ENCODE data around the gene CCL26.
"Not testable (repeated sequence)": the region's sequence is repeated elsewhere in the genome, so short reads cannot be mapped to it uniquely, and the experiment has no call there.

Gene CCL26

DNA sequence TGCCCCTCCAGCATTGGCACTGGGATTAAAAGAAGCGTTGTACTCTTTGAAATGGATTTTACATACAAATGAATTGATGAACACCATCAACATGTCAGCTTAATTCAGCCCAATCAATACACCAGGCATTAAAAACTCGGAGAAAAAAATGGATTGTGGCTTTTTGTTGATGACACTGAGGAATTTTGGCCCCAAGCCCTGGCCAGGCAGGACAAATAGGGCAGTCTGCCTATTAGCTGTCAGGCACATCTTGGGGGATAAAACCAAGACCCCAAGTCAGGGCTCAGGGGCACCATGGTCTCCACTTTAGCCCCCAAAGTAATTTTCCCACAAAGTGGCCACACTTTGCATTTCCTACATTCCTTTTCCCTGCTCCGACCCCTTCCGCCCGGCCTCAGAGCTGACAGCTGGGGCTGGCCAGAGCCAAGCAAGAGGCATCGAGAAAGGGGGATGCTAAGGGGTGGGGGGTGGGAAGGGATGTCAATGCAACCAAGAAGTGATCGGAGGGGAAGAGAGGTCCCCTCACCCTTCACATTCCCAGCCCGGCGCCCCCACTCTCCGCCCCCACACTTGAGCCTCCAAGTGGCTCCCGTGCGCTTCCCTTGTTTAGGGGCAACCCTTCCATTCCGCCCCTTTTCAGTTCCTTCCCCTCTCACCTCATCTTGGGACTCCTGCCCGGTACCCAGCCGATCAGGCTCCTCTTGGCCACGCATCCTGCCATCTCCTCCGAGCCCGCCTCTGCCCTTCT lies 34.0 kb downstream of the CCL26 start:
- DNase-seq, result no peak

DNA sequence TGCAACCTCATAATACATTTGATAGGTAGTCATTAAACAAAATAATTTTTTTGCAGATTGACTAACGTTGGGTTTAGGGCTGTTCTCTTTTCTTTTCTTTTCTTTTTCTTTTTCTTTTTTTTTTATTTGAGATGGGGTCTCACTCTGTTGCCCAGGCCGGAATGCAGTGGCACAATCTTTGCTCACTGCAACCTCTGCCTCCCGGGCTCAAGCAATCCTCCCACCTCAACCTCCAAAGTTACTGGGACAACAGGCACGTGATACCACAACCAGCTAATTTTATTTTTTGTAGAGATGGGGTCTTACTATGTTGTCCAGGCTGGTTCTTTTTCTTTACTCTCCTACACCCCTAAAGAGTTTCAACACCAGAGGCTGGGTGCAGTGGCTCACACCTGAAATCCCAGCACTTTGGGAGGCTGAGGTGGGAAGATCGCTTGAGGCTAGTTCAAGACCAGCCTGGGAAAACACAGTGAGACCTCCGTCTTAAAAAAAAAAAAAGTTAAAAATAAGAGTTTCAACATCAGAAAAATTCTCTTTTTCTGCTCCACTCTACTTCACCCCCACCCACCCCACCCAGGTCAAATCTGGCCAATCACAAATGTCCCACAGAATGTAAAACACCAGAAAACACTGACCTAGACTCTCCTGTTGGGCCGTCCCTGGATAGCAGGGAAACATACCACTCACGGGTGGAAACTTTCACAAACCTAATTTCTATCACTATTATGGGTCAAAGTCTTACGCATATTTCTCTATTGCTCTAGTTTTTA lies 36.2 kb downstream of the CCL26 start:
- DNase-seq, result no peak

DNA sequence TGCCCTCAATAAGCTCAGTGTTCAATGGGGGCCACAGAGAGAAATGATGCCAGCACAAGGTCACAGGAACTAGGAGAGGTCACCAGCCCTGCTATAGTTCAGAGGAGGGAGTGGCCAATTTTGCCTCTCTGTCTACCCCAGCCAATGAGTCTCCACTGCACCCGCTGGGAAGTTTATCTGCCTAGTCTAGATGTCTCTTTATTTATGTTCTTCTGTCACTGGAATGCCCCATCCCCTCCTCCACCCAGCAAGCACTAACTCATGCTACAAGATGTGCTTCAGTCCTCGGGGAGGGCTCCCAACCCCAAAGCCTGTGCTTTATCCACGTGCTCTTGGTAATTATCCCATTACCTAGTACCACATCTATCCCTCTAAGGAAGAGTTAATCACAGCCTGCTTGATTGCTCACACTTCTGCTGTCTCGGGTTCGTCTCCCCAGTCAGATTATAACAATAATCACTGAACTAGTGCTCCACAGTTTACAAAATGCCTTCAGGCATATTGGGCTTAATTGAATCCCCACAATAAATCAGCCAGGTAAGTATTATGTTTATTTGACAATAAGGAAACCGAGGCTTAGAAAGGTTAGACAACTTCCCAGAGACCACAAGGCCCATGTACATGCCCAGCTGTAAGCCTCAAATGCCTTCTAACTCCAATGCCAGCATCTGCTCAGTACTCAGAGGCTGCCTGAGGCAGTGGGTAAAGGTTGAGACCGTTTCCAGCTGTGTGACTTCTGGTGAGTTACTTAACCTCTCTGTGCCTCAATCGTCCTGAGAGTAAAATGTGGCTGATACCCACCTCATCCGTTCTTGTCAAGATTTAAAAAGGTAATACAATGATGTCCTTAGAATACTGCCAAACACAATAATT lies 37.2 kb downstream of the CCL26 start:
- DNase-seq, result no peak

DNA sequence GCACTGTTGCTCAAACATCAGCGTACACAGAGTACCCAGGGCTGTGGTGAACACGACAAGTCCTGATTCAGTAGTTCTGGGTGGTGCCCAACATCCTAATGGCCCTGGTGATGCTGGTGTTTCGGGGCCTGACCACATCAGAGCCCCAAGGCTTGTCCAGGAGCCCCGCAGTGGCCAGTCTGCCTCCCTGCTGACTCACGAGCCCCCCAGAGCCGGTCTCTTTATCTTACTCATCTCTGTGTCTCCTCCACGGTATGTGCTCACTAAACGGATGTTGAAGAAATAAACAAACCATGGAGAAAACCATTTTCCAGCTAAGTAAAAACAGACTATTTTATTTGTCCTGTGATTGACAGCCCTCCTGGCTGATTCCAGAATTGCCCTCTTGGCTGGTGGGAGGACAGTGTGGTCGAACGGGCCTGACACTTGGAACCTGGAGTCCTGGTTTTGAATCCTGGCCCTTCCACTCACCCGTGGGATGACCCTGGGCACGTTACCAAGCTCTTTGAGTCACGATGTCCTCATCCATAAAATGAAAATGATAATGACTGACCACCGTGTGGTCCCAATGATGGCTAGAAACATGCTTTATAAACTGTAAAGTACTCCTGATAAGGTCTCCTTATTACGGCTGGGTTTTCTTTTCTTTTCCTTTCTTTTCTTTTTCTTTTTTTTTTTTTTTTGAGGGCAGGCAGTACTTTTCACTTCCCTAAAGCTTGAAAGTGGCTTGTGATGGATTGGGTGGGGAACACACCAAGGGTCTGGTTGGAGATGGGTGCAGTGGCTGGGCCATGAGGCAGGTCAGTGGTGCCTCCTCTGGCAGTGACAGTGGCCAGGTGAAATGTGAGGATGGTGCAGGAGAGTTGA lies 39.0 kb downstream of the CCL26 start:
- DNase-seq, result no peak

DNA sequence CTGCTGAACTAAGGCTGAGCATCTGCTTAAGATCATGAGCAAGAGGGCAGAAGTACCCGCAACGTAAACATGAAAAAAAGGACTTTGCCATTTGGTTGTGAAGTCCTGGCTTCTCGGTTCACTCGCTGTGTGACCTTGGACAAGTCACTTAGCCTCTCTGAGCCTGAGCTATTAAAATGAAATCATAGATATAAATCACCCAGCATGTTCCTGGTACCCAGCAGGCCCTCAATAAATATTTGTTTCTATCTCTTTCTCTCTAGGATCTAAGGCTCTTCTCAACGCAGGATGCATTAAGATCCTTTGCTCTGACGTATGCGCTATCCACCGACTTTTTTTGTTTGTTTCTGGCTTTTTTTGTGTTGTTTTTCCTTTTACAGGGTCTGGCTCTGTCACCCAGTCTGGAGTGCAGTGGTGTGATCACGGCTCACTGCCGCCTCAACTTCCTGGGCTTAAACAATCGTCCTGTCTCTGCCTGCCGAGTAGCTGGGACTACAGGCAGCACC lies 39.9 kb downstream of the CCL26 start:
- no peak for DNase-seq

DNA sequence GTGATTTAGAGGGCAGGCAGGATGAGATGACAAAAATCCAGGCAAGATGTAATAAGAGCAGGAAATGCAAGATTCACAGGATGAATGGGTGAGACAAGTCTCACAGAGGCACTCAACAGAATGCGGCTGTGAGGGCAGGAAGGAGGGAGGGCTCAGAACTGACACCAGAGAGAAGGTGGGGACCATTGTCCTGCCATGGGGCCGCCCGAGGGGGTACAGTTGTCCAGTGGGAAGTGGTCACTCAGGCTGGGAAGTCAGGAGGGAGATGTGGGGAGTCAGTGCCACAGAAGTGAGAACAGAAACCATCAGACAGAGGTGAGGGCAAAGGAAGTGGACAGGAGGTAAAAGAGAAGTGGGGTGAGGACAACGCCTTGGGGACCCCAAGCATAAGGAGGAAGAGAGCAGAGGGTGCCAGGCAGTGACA lies 42.1 kb downstream of the CCL26 start:
- DNase-seq, result no peak

DNA sequence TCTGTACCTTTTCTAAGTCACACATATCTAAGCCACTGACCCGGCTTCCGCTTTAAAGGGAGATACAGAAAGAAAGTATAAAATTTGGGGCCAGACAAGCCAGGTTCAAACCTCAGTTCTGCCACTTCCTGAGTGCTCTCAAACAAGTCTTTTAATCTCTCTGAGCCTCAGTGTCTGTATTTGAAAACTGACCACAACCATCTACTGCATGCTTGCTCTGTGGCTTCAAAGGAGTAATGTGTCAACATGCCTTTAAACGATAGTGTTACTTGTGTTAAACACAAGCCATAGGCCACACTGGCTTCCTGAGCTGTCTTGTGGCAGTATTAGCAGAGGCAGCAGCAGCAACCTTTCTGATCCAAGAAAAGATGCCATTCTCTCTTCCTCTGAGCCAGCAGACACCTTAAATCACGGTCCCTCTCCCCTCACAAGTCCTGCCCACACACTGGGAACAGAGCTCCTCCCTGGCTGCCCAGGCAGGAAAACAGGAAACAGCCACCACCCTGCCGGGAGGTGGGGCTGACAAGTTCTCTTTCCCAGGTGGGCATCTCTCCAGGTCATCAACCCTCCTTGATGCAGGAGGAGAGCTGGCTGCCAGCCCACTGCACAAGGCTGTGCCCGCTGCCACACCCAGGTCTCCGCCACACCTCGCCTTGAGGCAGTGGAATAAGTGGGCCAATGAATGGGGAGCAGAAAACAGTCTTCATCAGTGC lies 44.0 kb downstream of the CCL26 start:
- DNase-seq, result peak; percentile 30

DNA sequence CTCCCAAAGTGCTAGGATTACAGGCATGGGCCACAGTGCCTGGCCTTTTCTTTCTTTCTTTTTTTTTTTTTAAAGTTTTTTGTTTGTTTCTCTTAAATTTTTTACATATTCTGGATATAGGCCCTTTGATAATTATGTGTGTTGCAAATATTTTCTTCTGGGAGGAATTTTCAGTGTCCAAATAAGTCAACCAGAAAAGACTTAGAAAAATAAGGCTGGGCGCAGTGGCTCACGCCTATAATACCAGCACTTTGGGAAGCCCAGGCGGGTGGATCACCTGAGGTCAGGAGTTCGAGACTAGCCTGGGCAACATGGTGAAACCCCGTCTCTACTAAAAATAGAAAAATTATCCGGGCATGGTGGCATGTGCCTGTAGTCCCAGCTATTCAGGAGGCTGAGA lies 44.7 kb downstream of the CCL26 start:
- not testable (repeated sequence) for DNase-seq

DNA sequence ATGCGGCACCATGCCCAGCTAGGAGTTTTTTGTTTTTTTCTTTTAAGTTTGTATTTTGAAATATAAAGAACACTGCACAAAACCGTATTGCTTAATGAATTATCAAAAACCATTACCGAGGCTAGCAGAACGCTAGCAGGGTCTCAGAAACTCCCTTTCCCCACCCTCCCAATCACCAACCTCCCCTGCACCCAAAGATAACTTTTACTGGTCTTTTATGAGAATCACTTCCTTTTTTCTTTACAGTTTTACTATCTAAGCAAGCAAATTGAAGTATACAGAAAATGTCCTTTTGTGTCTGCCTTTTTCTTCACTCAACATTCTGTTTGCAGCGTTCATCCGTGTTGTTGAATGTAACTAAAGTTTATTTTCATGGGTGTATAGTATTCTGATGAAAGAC lies 46.7 kb downstream of the CCL26 start:
- no peak for DNase-seq

DNA sequence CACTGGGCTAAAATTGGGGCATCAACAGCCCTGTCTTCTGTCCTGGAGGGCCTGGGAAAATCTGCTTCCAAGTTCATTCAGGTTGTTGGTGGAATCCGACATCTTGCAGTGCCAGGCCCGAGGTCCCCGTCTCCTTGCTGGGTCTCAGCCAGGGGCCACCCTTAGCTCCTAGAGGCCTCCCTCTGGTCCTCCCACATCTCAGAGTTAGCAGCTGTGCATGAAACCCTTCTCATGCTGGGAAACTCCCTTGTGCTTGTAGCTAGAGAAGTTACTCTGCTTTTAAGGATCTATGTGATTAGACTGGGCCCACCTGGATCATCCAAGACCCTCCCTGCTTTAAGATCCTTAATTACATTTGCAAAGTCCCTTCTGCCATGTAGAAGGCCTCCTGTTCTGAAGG lies 48.6 kb downstream of the CCL26 start:
- no peak for DNase-seq

DNA sequence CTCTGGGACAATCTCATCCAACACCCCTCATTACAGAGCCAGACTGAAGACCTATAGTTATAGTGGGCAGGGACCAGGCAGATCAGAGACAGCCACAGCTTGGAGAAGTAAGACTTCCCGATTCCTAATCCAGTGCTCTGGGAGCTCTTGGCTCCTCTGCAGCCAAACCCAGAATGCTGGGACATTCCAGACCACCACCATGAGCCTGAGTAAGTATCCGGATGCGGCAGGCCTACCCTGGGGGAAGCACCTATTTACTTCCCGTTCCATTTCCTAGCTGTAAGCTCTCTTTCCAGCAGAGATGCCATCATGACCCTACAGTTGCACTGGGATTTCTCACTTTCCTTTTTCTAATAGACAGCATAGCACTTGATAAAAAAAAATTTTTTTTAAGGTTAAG lies 49.6 kb downstream of the CCL26 start:
- DNase-seq, result no peak

DNA sequence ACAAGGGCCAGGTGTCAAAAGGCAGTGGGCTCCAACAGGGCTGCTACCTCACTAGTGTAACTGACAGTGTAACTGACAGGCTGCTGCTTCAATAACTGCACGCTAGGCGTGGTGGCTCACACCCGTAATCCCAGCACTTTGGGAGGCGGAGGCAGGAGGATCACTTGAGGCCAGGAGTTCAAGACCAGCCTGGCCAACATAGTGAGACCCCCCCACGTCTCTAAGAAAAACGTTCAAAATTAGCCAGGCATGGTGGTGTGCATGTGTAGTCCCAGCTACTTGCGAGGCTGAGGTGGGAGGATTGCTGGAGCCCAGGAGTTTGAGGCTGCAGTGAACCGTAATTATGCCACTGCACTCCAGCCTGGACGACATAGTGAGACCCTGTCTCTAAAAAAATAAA lies 50.1 kb downstream of the CCL26 start:
- DNase-seq, result not testable (repeated sequence)

DNA sequence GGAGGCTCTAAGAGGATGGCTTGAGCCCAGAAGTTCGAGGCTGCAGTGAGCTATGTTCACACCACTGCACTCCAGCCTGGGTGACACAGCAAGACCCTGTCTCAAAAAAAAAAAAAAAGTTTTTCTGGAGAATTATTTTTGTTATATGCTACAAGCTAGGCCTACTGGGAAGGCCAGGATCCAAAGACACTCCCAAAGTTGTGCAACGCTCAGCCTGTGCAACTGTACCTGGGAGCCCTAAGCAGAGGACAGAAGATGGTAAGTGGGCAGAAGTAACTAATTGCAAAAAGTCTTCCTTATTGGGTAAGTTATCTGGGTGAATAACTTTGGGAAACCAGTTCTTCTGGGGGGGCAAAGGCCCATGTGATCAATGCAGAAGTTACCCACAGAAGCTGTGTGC lies 50.6 kb downstream of the CCL26 start:
- no peak for DNase-seq

DNA sequence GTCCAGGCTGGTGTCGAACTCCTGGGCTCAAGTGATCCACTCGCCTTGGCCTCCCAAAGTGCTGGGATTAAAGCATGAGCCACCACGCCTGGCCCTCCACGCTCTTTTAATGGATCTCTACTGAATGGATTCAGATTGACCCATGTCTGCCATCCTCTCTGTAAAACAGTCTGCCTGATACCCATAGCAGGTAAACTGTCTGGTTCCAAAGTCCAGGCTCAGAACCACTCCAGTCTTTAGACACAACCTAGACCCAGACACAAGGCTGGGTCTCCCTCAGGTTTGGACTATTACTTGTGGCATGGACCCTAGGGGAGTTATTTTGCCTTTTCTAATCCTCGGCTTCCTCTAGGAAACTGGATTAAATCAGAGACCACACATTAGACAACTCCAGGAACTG lies 52.4 kb downstream of the CCL26 start:
- no peak for DNase-seq

Data from CD4-positive, alpha-beta T cell treated with Interleukin-17A for 4 hours (primary cell).